CD14-positive monocyte (primary cell): ENCODE results near the gene MRPL42. TPM values are rescaled to one million over a fixed set of nuclear protein-coding genes. Genes with fewer than 3 reads are reported as not detected.

Source experiments
- DNase-seq, 3 donors: peaks; one replicate each; pipeline ENCODE4 v3.0.0-alpha.2; 2011 to 2022
- H2AFZ ChIP-seq: 2 replicates; pipeline ENCODE4 v1.6.0; 2012; ENCODE audit warnings: mild to moderate bottlenecking, low read depth, low read length, inconsistent platforms; ENCODE audit not compliant: insufficient read depth, poor library complexity, severe bottlenecking
- H3K27ac ChIP-seq, 2 donors: 1 replicate in 1 of 2; 2 replicates in 1 of 2; pipeline ENCODE4 v1.5.1; 2012 to 2013; ENCODE audit warnings: low read length in 2 of 2, control low read depth in 1 of 2, inconsistent platforms in 1 of 2, low read depth in 1 of 2, mild to moderate bottlenecking in 1 of 2
- H3K27me3 ChIP-seq, 2 donors: one replicate each; pipeline versions ENCODE4 v1.6.0 to v1.6.1; 2011 to 2013; ENCODE audit warnings: low read length in 2 of 2; ENCODE audit not compliant: control insufficient read depth in 2 of 2, insufficient read depth in 2 of 2
- H3K36me3 ChIP-seq, 2 donors: replicated peaks in 1 of 2; 1 replicate in 1 of 2; 2 replicates in 1 of 2; pipeline versions ENCODE4 v1.5.1 to v1.6.1; 2012 to 2013; ENCODE audit warnings: low read length in 2 of 2, control low read depth in 1 of 2, inconsistent platforms in 1 of 2, mild to moderate bottlenecking in 1 of 2; ENCODE audit not compliant: insufficient read depth in 2 of 2, control insufficient read depth in 1 of 2
- H3K4me1 ChIP-seq, 2 donors: 1 replicate in 1 of 2; 2 replicates in 1 of 2; pipeline versions ENCODE4 v1.5.1 to v1.6.1; 2012 to 2013; ENCODE audit warnings: low read length in 2 of 2, control low read depth in 1 of 2, inconsistent platforms in 1 of 2, mild to moderate bottlenecking in 1 of 2, moderate library complexity in 1 of 2; ENCODE audit not compliant: insufficient read depth in 2 of 2, control insufficient read depth in 1 of 2
- H3K4me2 ChIP-seq: replicated peaks from 2 replicates; pipeline ENCODE3; 2012; ENCODE audit warnings: low read length, moderate library complexity, mild to moderate bottlenecking; ENCODE audit not compliant: poor library complexity, severe bottlenecking; ENCODE audit errors: extremely low read depth
- H3K4me3 ChIP-seq, 3 experiments: fragments of 200-600 bp in 1 of 3; sonication (generic) in 1 of 3; replicated peaks in 1 of 3; 1 replicate in 2 of 3; 2 replicates in 1 of 3; pipeline ENCODE4 v1.5.1; 2011 to 2013; ENCODE audit warnings: low read length in 3 of 3, mild to moderate bottlenecking in 3 of 3, control low read depth in 2 of 3, low read depth in 2 of 3, inconsistent platforms in 1 of 3, moderate library complexity in 1 of 3
- H3K79me2 ChIP-seq: 2 replicates; pipeline ENCODE4 v1.6.0; 2012; ENCODE audit warnings: mild to moderate bottlenecking, control low read depth, inconsistent platforms, low read length, moderate library complexity; ENCODE audit not compliant: insufficient read depth
- H3K9ac ChIP-seq: 2 replicates; pipeline ENCODE4 v1.6.0; 2017; ENCODE audit warnings: low read length, mild to moderate bottlenecking; ENCODE audit not compliant: insufficient read depth, poor library complexity, severe bottlenecking
- H3K9me3 ChIP-seq, 2 donors: replicated peaks in 1 of 2; 1 replicate in 1 of 2; 2 replicates in 1 of 2; pipeline versions ENCODE4 v1.5.1 to v1.6.1; 2012 to 2013; ENCODE audit warnings: low read length in 2 of 2, control low read depth in 1 of 2; ENCODE audit not compliant: control insufficient read depth in 1 of 2, insufficient read depth in 1 of 2
- H4K20me1 ChIP-seq: 2 replicates; pipeline ENCODE4 v1.6.0; 2012; ENCODE audit warnings: mild to moderate bottlenecking, low read length, control low read depth, moderate library complexity; ENCODE audit not compliant: insufficient read depth
- H3K27ac Mint-ChIP-seq, 7 donors: one replicate each; pipeline ENCODE4 v1.8.0; 2020; ENCODE audit warnings: mild to moderate bottlenecking in 7 of 7, mixed read lengths in 7 of 7, moderate library complexity in 6 of 7, inconsistent platforms in 2 of 7
- H3K27me3 Mint-ChIP-seq, 3 donors: one replicate each; pipeline ENCODE4 v1.8.0; 2021 to 2022; ENCODE audit warnings: low read depth in 3 of 3, mild to moderate bottlenecking in 3 of 3, mixed read lengths in 3 of 3, moderate library complexity in 3 of 3, inconsistent platforms in 1 of 3
- H3K36me3 Mint-ChIP-seq, 2 donors: one replicate each; pipeline ENCODE4 v1.8.0; 2020; ENCODE audit warnings: mixed read lengths in 2 of 2, inconsistent platforms in 1 of 2, mild to moderate bottlenecking in 1 of 2
- H3K4me1 Mint-ChIP-seq: one replicate; pipeline ENCODE4 v1.8.0; 2020; ENCODE audit warnings: mild to moderate bottlenecking, mixed read lengths
- H3K4me3 Mint-ChIP-seq, 2 donors: one replicate each; pipeline ENCODE4 v1.8.0; 2020; ENCODE audit warnings: mild to moderate bottlenecking in 2 of 2, mixed read lengths in 2 of 2, moderate library complexity in 1 of 2
- H3K9me3 Mint-ChIP-seq, 7 donors: one replicate each; pipeline ENCODE4 v1.8.0; 2020 to 2022; ENCODE audit warnings: mixed read lengths in 7 of 7, mild to moderate bottlenecking in 6 of 7, moderate library complexity in 6 of 7, inconsistent platforms in 2 of 7
- WGBS: methylation state at CpG from one replicate; pipeline ENCODE4 v1.1.5; 2013; ENCODE audit warnings: missing lambda C conversion rate; ENCODE audit not compliant: insufficient coverage; 5-methylcytosine and 5-hydroxymethylcytosine counted together
- intact Hi-C, 2 donors: fragments of 100-400 bp; cut with micrococcal nuclease; formaldehyde crosslinking; loops; one replicate each; pipeline versions ENCODE4 v1.15.0 to v1.15.1; 2023
- polyA plus RNA-seq, 3 donors: library from polyadenylated mRNA; depleted of rRNA in 1 of 3; unstranded in 2 of 3; stranded (reverse) in 1 of 3; fragments of 300-500 nt in 2 of 3; fragments of >200 nt in 1 of 3; fragmentation: Illumina TruSeq in 2 of 3; gene quantifications; 1 replicate in 2 of 3; 2 replicates in 1 of 3; pipeline ENCODE4 v1.2.3, GENCODE V29; 2012 to 2021
- TF ChIP-seq, protein P1 (sequence below): fragments of 200-600 bp; IDR thresholded peaks from one replicate; pipeline ENCODE4 v1.8.0; 2022; ENCODE audit warnings: antibody characterized with exemption, mild to moderate bottlenecking

Gene MRPL42
- polyA plus RNA-seq, 3 donors, result 15.7 to 68.3 (median 62.8) TPM

DNA sequence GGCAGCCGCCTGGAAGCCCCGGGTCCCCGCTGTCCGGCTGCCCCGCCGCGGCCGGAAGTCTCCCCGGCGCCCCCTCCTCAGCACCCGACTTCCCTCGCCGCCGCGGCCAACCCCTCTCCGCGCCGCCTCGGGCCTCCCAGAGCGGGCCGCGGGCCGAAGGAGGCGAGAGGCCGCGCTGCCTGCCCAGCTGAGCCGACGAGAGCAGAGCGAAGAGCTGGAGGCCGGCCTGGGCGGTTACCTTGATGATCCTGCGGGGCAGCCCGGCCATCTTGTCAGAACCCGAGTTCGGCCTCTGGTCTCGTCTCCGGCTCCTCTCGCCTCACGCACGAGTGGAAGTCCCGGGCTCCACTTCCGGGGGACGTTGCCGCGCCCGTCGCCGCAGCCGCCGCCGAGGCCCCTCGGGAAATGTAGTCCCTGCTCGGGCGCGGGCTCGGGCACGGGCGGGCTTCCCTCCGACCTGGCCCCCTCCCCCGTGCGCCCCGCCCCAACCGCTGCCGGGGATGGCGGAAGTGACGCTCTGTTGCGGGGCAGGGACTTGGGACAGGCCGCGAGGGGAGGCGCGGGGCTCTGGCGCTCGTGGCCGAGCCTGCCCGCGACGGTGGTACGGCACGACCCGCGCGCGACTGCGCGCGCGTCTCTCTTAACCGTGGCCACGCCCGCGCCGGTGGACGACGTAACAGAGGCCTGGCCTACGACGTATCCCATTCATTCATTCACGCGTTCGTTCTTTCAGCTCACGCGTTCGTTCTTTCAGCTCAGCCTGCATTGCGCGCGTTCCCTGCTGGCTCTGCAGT is 25.5 kb upstream of the MRPL42 start, which contains the start of gene UBE2N:
Gene UBE2N, minus strand, starts transcription at position 331 of the 794 bp plus-strand sequence. Its CDS starts 63 bp downstream, at position 268.
- Mint-ChIP-seq H3K27me3 (no peaks in the 10 kb centered on the region), H3K9me3 (no peaks in the 10 kb centered on the region), H3K36me3 (no peaks in the 10 kb centered on the region), H3K4me3 (peak within 1 kb of the TSS; percentile 94 to 98), H3K27ac (peak within 1 kb of the TSS; percentile 96 to 98 (median 96)), H3K4me1 (peaks cover 46% of the 10 kb centered on the region)
- TF ChIP-seq, protein P1, sequence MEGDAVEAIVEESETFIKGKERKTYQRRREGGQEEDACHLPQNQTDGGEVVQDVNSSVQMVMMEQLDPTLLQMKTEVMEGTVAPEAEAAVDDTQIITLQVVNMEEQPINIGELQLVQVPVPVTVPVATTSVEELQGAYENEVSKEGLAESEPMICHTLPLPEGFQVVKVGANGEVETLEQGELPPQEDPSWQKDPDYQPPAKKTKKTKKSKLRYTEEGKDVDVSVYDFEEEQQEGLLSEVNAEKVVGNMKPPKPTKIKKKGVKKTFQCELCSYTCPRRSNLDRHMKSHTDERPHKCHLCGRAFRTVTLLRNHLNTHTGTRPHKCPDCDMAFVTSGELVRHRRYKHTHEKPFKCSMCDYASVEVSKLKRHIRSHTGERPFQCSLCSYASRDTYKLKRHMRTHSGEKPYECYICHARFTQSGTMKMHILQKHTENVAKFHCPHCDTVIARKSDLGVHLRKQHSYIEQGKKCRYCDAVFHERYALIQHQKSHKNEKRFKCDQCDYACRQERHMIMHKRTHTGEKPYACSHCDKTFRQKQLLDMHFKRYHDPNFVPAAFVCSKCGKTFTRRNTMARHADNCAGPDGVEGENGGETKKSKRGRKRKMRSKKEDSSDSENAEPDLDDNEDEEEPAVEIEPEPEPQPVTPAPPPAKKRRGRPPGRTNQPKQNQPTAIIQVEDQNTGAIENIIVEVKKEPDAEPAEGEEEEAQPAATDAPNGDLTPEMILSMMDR, result no peak
- H3K4me3 ChIP-seq, result peak within 1 kb of the TSS; percentile 81 to 91 (median 83)
- H3K27me3 ChIP-seq, result no peaks in the 10 kb centered on the region
- H4K20me1 ChIP-seq, result peaks cover 41% of the 10 kb centered on the region
- peak within 1 kb of the TSS; percentile 83 for H3K4me2 ChIP-seq
- no peaks in the 10 kb centered on the region for H3K36me3 ChIP-seq
- H2AFZ ChIP-seq, result peak within 1 kb of the TSS; percentile 86
- DNase-seq, result peak; percentile 92 to 96 (median 93)
- H3K9ac ChIP-seq, result peak within 1 kb of the TSS; percentile 98
- intact Hi-C loops, result loop anchor here in 1 of 2 donors (10.0 kb wide), 1 partner anchor 233 kb away; the partner anchor contains the start of gene CRADD
- H3K4me1 ChIP-seq, result peaks cover 30 to 44% of the 10 kb centered on the region in 2 donors
- H3K9me3 ChIP-seq, result no peaks in the 10 kb centered on the region
- H3K27ac ChIP-seq, result peak within 1 kb of the TSS; percentile 81 to 91
- under 1% methylated on average over 105 of the region's 105 CpGs for WGBS
- H3K79me2 ChIP-seq, result peaks cover 49% of the 10 kb centered on the region

DNA sequence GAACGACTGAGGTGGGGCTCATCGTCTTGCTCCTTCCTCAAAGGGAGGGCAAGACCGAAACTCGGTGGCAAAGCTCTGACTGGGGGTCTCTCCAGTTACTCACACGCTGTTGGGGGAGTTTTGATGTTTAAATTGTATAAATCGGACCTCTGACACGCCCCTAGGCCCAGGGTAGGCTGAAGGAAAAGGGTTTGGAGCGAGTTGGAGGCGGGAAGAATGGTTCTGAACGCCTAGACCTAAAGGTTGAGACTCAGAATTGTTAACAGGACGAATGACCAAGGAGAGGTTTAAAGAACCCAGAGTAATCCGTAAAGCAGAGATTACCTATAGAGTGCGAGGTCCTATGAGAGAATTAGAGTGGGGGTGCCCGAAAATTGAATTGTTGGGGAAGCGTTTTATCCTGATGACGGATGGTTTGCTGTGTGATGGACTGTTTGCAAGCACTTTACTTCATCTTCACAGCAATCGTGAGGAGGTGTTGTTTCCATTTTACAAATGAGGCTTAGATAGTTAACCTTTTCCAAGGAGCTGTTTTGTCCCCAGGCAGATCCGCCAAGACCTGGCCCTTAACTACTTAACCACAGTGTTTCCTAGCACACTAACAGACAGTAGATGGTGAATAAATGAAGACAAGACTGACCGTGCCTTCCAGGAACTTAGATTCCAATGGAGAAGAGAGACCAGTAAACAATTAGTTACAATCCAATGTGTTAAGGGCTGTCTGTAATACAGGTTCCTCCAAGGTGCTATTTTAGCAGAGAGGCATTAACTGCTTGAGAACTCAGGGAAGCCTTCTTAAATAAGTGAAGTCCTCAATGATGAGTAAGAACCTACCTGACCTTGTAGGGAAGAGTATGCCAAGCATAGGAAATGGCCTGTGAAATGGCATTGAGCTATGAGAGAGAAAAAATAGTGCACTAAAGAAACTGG is 24.6 kb upstream of the MRPL42 start:
- Mint-ChIP-seq H3K27me3 (no peaks in the 10 kb centered on the region), H3K27ac (peak overlapping the region; percentile 96 to 98 (median 96)), H3K4me3 (peak overlapping the region; percentile 94 to 98), H3K9me3 (no peaks in the 10 kb centered on the region), H3K36me3 (no peaks in the 10 kb centered on the region), H3K4me1 (peaks cover 38% of the 10 kb centered on the region)
- H3K9ac ChIP-seq, result peak overlapping the region; percentile 98
- peak overlapping the region; percentile 81 to 91 (median 83) for H3K4me3 ChIP-seq
- peak overlapping the region; percentile 86 for H2AFZ ChIP-seq
- H3K79me2 ChIP-seq, result peaks cover 40% of the 10 kb centered on the region
- peaks cover 32% of the 10 kb centered on the region for H4K20me1 ChIP-seq
- H3K9me3 ChIP-seq, result no peaks in the 10 kb centered on the region
- H3K27ac ChIP-seq, result peak overlapping the region; percentile 81 to 91
- intact Hi-C loops, result loop anchor here in 1 of 2 donors (10.0 kb wide), 1 partner anchor 232 kb away; the partner anchor contains the start of gene CRADD
- H3K27me3 ChIP-seq, result no peaks in the 10 kb centered on the region
- no peak for DNase-seq
- H3K4me1 ChIP-seq, result peaks cover 30 to 43% of the 10 kb centered on the region in 2 donors
- H3K4me2 ChIP-seq, result peak overlapping the region; percentile 83
- TF ChIP-seq, protein P1, result no peak
- H3K36me3 ChIP-seq, result no peaks in the 10 kb centered on the region
- WGBS, result 2% methylated on average over 14 of the region's 19 CpGs
